HG02938 (cell line): ENCODE data around the gene HES2.
"Not testable (repeated sequence)": the region's sequence is repeated elsewhere in the genome, so short reads cannot be mapped to it uniquely, and the experiment has no call there.

Experiments used
- ATAC-seq: cut with Tn5 transposase; IDR thresholded peaks from one replicate; pipeline ENCODE4 v1.9.1; 2021; ENCODE audit warnings: mild to moderate bottlenecking, moderate library complexity; ENCODE audit not compliant: unreplicated experiment

The HES2 gene

DNA sequence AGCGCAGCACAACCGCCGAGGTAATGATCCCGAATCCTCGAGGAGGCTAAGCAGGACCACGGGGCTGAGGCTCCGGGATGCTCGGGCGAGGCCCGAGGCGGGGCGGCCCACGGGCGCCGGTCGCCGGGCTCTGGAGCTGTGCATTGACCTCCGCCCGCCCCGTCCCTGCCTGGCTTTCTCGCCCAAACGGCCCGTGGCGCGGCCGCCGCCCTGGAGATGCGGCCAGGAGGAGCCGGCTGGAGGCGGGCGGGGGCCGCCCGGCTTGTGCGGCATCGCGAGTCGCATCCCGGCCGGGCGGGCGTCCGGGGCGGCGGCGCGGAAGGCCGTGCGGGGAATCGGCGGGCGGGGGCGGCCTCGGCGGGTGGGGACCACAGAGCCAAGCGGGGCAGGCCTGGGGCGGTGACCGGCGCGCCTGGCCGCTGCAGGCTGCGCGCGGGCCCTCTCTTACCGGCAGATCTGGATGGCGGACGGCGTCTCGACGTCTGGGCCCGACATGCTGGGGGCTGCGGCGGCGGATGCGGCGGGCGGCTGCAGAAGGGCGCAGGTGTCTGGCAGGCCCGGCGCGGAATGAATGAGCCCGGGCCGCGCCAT is 26.8 kb downstream of the HES2 start:
- peak; percentile 20 for ATAC-seq

GRCh38 chr1:6391951-6392808 is 27.5 kb downstream of the HES2 start:
- no peak for ATAC-seq

DNA sequence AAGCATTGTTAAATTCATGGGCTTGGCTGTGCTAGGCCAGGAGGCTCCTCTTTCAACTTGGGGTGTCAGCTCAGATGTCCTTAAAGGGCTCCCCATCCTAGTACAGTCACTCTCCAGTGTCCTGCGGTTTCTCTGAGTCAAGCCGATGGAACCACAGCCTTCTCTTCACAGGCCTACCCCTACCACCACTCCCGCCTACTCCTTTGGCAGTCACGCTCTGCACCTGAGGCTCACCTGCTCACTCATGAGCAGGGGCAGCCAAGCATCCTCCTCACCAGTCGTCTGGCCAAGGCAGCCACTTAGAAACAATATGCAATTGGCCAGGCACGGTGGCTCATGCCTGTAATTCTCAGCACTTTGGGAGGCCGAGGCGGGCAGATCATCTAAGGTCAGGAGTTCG is 29.7 kb downstream of the HES2 start:
- ATAC-seq = no peak

GRCh38 chr1:6386371-6386949 is 33.3 kb downstream of the HES2 start:
- ATAC-seq = no peak

- ATAC-seq = no peak
These were observed 34.1 kb downstream of the HES2 start for GRCh38 chr1:6385488-6386191.

- no peak for ATAC-seq
These were observed 34.8 kb downstream of the HES2 start for GRCh38 chr1:6384962-6385361.

DNA sequence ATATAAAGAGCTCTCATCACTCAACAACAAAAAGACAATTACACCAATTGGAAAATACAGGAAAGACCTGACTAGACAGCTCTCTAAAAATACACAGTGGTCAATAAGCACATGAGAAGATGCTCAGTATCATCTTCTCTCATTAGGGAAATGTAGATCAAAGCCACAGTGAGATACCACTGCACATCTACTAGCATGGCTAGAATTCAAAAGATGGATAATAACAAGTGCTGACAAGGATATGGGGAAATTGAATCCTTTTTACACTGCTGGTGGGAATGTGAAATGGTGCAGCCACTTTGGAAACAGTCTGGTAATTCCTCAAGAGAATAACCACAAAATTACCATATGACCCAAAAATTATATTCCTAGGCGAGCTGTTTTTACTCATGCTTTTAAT is 35.6 kb downstream of the HES2 start:
- no peak for ATAC-seq

- ATAC-seq = no peak
These were observed 39.7 kb downstream of the HES2 start for GRCh38 chr1:6380037-6380436.

DNA sequence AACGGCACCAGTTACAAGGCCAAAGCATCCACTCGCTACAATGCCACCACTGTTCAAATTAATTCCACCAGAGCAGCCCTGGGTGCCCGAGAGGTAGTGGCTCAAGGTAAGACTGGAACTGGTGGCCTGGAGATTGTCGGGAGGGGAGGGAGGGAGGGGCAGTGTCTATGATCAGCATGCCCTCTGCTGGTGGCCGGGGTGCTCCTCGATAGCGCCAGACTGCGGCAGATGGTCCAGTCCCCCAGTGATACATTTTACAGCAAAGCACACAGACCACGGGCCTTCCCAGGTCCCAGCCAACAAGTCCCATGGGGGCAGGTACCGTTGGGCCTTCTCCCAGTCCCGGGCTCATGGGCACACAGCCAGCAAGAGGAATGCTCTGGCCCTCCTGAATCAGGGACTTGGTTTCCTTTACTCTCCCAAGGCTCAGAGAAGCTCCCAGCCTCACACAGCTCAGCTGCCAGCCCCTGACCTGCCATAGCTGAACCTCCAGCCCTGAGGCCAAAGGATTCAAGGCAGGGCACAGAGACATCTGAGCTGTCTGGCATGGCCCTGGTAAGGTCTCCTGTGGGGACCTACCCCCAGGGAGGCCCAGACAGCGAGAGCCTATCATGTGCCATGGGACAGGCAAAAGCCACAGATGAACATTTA is 41.5 kb downstream of the HES2 start:
- no peak for ATAC-seq

DNA sequence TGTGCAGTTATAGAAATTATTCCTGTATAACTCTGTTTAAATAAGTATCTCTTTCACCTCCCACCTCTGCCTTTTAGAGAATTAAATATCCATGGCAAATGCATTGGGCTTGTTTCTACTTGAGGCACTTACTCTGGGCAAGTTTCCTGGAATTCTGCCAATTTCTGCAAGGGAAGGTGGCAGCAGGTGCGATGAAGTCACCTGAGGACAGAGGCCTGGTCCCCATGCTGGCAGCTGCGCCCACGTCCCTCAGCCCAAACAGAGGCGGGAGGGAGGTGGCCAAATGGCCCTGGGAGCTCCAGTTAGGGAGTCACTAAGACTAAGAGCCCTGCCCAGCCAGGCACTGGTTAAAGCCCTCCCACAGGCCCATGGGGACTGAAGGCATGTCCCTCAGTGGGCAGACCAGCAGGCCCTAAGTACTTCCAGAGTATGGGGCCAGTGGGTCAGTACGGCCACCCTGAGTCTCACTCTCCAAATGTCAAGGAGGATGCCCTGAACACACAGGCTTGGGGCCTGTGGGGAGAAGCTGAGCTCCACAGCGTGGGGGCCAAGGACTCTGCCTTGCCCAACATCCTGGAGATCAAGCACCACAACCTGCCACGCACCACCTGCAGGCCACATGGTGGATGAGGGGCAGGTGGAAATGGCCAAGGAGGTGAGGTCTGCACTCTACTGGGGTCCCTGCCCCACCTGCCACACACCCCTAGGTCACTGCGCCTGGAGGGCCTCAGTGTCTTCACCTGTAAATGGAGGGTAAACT is 45.6 kb downstream of the HES2 start:
- ATAC-seq = no peak

- not testable (repeated sequence) for ATAC-seq
These were observed 47.5 kb downstream of the HES2 start for GRCh38 chr1:6372236-6372635.

DNA sequence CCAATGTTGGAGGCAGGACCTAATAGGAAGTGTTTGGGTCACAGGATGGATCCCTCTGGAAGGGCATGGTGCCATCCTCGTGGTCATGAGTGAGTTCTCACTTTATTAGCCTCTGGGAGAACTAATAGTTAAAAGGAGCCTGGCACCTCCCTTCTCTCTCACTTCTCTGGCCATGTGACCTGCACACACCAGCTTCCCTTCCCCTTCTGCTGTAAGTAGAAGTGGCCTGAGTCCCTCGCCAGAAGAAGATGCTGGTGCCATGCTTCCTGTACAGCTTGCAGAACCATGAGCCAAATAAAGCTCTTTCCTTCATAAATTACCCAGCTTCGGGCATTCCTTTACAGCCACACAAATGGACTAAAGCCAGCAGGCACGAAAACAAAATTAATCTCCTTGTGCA is 49.7 kb downstream of the HES2 start:
- ATAC-seq = no peak

DNA sequence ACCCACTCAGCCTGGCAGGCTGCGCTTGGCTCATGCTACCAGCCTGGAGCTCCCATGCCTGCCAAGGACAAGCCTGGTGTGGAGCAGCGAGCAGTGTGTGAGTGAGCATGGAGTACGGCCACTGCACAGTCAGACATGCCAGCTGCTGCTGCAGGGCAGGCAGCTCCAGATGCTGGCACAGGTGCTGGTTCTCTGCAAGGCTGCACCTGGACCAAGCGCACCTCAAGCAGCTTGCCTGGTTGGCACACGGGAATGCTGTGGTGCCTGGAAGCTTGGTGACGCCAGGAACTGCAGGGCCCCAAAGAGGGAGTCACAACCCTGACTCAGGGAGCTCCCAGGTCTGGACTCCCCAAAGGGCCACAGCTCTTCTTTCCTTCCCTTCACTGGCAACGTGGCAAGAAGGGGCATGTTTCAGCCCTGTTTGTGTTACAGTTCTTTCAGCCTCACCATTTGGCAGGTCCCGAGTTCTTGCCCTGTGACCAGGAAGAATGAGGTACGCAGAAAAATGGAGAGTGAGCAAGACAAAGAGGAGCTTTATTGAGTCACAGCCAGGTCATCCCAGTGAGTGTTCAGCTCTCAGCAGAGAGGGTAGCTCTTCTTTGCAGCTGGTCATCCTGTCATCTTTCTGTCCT is 52.2 kb downstream of the HES2 start:
- no peak for ATAC-seq

DNA sequence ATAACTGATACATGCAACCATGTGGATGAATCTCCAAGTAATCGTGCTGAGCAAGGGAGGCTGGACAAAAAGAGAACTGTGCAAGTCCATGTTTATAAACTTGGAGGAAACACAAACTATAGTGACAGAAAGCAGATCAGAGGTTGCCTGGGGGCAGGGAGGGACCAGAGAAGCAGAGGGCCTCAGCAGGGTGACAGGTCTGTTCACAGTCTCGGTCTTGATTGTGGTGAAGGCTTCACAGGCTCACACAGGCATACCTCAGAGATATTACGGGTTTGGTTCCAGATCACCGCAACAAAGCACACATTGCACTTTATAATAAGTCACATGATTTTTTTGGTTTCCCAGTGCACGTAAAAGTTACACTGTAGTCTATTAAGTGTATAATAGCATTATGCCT is 54.7 kb downstream of the HES2 start:
- ATAC-seq = no peak

DNA sequence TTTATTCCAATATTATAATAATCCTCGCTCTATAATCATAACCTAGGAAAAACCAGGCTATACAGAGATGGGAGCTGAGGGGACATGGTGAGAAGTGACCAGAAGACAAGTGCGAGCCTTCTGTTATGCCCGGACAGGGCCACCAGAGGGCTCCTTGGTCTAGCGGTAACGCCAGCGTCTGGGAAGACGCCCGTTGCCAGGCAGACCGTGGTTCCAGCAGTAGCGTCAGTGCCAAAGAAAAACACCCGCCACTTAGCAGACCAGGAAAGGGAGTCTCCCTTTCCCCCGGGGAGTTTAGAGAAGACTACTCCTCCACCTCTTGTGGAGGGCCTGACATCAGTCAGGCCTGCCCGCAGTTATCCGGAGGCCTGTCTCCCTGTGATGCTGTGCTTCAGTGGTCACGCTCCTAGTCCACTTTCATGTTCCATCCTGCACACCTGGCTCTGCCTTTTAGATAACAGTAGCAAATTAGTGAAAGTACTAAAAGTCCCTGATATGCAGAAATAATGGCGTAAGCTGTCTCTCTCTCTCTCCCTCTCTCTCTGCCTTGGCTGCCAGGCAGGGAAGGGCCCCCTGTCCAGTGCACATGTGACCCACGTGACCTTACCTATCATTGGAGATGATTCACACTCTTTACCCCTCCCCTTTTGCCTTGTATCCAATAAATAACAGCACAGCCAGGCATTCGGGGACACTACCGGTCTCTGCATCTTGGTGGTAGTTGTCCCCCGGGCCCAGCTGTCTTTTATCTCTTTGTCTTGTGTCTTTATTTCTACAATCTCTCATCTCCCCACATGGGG is 56.4 kb downstream of the HES2 start:
- not testable (repeated sequence) for ATAC-seq
